Measurements from ENCODE around the gene SLC17A9.

GRCh38 chr20:62964700-62965099, 12.2 kb downstream of the SLC17A9 start:
- TF ChIP-seq CTCF (IDR thresholded peaks at IDR 0.05 in 8 of 11, conservative IDR thresholded peaks at IDR 0.05 in 3 of 11) (no peak), POLR2A (IDR thresholded peaks at IDR 0.05) (no peak)

All from spleen (tissue), 7 donors.